VCaP (cell line): ENCODE results near the gene MCM7.
A peak's percentile ranks its signal among the peaks of the same experiment; 100 is the strongest.

Experiments
- H3K27ac ChIP-seq: fragments of 450-650 bp; 2 replicates; pipeline ENCODE4 v1.5.1; 2017
- TF ChIP-seq, protein P1 (sequence below): fragments of 450-650 bp; conservative IDR thresholded peaks from 2 replicates; pipeline ENCODE4 v1.5.1; 2017; ENCODE audit warnings: mild to moderate bottlenecking, moderate library complexity

Gene MCM7

DNA sequence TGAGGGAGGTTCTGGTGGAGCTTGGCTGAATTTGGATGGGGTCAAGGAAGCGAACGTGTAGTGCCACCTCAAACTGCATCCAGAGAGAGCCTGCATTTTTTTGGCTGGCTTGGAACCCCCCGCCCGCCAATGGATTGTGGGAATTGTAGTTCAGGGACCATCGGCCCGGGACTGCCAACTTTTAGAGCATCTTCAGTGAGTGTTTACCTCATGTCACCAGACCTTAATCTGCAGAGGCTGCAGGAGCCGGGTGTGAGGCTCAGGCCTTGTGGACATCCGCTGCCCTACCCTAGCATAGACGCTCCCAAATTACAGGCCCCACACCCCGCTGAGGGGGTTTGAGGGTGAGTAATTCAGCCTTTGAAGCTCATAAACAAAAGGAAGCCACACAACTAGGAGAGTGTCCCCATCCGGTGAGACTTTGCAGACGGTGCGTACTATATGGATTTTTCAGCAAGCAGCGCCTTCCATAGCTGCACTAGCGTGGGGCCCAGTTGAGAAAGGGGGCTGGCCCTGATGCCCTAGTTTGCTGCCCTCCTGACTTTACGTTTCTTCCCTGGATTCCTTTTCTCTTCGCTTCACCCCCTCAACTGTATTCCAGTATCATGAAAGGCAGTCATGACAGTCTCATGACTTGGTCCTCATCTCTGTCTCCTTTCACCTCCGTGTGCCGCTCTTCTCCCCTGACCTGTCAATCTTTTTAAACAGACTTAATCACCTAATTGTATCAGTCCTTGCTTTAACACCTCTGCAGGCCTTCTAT lies 19.0 kb upstream of the MCM7 start:
- H3K27ac ChIP-seq: peak overlapping the region; percentile 92
- TF ChIP-seq, protein P1, sequence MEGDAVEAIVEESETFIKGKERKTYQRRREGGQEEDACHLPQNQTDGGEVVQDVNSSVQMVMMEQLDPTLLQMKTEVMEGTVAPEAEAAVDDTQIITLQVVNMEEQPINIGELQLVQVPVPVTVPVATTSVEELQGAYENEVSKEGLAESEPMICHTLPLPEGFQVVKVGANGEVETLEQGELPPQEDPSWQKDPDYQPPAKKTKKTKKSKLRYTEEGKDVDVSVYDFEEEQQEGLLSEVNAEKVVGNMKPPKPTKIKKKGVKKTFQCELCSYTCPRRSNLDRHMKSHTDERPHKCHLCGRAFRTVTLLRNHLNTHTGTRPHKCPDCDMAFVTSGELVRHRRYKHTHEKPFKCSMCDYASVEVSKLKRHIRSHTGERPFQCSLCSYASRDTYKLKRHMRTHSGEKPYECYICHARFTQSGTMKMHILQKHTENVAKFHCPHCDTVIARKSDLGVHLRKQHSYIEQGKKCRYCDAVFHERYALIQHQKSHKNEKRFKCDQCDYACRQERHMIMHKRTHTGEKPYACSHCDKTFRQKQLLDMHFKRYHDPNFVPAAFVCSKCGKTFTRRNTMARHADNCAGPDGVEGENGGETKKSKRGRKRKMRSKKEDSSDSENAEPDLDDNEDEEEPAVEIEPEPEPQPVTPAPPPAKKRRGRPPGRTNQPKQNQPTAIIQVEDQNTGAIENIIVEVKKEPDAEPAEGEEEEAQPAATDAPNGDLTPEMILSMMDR: no peak

DNA sequence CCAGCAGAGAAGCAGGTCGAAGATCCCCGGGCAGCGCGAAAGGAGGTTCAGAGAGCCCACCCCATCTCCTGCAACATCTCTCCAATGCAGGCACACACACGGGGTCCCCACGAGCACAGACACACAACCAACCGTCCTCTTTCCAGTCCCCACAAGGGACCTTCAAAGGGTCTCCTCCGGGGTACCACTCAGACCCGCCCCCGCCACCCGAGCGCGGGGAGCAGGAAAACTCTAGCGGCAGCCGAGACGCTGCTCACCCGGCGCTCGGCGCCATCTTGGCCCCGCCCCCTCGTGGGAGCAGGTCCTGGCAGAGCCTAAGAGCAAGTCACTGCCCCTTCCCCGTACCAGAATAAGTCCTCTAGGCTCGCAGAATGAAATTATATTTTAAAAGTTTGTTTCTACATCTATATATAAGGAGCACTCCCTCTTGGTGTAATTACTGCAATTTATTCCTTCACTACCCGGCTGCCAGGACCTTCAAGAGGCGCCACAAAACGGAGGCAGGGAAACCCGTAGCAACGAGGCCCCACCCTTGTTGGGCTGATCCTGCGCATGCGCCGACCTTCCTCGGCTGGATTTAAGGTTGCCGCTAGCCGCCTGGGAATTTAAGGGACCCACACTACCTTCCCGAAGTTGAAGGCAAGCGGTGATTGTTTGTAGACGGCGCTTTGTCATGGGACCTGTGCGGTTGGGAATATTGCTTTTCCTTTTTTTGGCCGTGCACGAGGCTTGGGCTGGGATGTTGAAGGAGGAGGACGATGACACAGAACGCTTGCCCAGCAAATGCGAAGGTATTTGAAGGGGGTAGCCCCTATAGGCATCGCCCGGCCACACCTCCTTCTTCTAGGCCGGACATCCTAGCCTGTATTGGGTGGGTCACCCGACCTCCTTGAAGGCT lies 18.1 kb upstream of the MCM7 start, which contains the start of the genes CNPY4 and TAF6:
Gene CNPY4 (plus strand): TSS at position 563 of the 898 bp plus-strand sequence. CDS start 111 bp downstream, at position 674.
Gene TAF6 (minus strand): TSS at position 287 of the 898 bp plus-strand sequence. CDS start 5,149 bp downstream, outside the sequence.
- peak within 1 kb of the TSS; percentile 92 for H3K27ac ChIP-seq
- TF ChIP-seq, protein P1: no peak

DNA sequence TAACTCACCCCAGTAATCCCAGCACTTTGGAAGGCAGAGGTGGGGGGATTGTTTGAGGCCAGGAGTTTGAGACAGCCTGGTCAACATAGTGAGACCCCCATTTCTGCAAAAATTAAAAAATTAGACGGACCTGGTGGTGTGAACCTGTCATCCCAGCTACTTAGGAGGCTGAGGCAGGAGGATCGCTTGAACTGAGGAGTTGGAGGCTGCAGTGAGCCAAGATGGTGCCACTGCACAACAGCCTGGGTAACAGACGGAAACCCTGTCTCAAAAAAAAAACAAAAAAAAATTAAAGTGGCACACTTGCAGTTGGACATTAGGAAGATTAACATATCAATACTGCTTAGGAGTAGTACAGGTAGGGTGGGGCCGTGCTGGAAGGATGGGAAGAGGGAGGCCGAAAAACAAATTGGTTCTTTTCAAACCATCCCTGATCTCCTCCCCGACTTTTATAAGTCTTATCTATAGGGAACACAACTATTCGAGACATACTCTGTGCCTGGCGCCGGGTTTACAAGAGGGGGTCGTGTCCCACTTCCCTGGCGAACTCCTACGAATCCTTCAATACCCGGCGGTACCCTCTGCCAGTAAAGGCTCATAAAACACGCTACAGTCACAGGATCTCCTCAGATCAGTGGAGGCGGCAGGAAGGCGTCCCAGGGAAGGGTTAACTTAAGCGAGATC lies 17.3 kb upstream of the MCM7 start:
- peak overlapping the region; percentile 92 for H3K27ac ChIP-seq

DNA sequence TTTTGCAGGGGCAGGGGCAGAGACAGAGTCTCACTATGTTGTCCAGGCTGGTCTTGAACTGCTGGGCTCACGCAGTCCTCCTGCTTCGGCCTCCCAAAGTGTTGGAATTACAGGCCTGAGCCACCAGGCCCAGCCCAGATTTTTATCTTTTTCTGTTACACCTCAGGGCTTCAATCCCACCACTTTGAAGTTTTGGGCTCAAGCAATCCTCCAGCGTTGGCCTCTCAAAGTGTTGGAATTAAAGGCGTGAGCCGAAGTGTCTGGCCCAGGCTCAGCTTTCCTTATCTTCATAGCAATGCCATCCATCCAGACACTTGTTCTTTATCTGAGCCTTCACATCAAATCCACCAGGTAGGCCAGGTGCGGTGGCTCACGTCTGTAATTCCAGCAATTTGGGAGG lies 13.8 kb upstream of the MCM7 start:
- no peak overlapping the region for H3K27ac ChIP-seq
- TF ChIP-seq, protein P1: no peak

More for the DNA sequence above, 17.3 kb upstream of the MCM7 start:
- TF ChIP-seq, protein P1: no peak

DNA sequence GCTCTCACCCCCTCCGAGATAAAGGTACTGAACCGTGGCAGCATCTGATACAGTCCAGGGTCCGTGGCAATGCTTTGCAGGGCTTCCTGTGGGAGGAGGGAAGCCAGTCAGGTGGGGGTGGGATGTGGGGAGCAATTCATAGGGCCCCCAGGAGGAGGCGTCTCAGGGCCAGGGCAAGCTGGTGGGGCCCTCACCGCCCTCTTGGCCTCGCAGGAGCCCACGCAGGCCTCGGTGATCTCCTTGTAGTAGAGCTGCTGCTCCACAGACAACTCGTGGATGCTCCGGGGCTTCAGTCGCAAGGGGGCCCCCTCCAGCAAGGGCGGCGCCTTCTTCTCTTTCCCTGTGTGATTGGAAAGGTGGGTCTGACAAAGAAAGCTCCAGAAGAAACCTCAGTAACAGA lies 10.7 kb upstream of the MCM7 start:
- no peak overlapping the region for H3K27ac ChIP-seq
- TF ChIP-seq, protein P1: no peak

DNA sequence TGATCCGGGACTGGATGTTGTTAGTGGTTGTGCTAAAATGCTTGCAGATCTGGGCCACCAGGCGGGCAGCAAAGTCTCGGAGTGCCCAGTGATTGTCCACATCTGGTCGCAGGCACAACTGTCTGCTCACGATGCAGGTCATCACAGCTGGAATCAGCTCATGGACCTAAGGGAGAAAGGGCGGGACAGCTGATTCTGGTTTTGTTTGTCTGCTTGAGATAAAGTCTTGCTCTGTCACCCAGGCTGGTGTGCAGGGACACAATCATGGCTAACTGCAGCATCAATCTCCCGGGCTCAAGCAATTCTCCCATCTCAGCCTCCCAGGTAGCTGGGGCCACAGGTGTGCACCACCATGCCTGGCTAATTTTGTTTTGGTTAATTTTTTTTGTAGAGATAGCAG lies 10.0 kb upstream of the MCM7 start:
- no peak overlapping the region for H3K27ac ChIP-seq
- TF ChIP-seq, protein P1: no peak
